Erythroblast (primary cell): ENCODE data around the gene TENM4.

Experiments used
- GATA1 ChIP-seq: IDR thresholded peaks from 2 replicates; pipeline ENCODE4 v1.6.1; 2011; ENCODE audit warnings: low read depth, mild to moderate bottlenecking, control low read depth, low read length, moderate library complexity
- POLR2A ChIP-seq: IDR thresholded peaks from 2 replicates; pipeline ENCODE4 v1.6.1; 2011; ENCODE audit warnings: mild to moderate bottlenecking, low read length

DNA sequence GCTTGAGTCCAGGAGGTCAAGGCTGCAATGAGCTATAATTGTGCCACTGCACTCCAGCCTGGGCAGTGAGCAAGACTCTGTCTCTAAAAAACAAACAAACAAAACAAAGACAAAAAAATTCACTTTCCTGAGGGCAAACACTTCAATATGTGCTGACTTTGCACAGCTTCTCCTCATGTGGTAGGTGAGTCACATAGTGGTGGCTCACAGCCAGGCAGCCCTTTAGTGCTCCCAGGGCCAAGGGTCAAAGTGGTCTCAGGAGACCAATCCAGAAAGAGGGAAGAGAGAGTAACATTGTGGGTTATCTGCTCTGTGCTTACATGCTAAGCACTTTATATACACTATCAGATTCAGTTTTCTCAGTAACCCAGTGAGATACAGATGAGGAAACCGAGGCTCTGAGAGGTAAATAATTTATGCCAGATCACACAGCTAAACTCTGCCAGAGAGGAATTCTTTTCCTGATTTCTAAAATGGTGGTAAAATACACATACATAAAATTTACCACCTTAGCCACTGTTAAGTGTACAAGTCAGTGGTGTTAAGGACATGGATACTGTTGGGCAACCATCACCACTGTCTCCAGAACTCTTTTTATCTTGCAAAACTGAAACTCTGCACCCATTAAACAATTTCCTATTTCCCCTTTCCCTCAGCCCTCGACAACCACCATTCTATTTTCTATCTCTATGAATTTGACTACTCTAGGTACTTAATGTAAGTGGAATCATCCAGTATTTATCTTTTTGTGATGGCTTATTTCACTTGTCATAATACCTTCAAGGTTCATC lies 634.4 kb downstream of the TENM4 start:
- TF ChIP-seq POLR2A (no peak), GATA1 (no peak)
